HL-60/S4 treated with phorbol 12-myristate 13-acetate at 8.2 ng/mL for 4 days and 3 days (cell line): Measurements from ENCODE around the gene CEBPB.
"Not testable (repeated sequence)": the region's sequence is repeated elsewhere in the genome, so short reads cannot be mapped to it uniquely, and the experiment has no call there.

Experiments
- in situ Hi-C: fragments of 300-500 bp; cut with MboI; formaldehyde crosslinking; loops from 2 replicates; pipeline ENCODE4 v1.15.0; 2022; ENCODE audit warnings: low sequenced_read_pairs

The CEBPB gene

DNA sequence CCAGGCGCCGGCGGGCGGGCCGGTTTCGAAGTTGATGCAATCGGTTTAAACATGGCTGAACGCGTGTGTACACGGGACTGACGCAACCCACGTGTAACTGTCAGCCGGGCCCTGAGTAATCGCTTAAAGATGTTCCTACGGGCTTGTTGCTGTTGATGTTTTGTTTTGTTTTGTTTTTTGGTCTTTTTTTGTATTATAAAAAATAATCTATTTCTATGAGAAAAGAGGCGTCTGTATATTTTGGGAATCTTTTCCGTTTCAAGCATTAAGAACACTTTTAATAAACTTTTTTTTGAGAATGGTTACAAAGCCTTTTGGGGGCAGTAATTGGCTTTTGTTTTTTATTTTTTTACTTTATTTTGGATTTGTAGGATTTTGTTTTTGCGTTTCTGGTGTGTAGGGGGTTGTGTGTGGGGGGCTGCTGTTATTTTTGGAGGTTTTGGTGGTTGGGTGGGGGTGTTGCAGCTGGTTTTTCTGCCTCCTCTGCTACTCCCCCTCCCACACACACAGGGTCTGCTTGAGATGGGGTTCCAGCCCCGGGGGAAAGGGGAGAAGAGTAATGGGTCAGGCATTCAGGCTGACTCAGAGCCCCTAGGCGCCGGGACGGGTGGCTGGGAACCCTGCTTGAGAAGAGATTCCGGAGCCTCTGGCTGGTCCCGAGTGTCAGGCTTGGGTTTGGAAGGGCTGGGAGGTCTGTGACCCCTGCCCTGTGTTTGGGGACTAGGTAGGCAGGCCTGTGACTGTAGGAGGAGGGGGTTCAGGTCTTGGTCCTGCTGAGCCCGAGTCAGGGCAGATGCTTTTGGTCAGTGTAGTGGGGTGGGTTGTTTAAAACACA lies 2.0 kb downstream of the CEBPB start:
- in situ Hi-C loops: no loop called here

GRCh38 chr20:50193199-50193835 lies 2.7 kb downstream of the CEBPB start:
- in situ Hi-C loops: no loop called here

DNA sequence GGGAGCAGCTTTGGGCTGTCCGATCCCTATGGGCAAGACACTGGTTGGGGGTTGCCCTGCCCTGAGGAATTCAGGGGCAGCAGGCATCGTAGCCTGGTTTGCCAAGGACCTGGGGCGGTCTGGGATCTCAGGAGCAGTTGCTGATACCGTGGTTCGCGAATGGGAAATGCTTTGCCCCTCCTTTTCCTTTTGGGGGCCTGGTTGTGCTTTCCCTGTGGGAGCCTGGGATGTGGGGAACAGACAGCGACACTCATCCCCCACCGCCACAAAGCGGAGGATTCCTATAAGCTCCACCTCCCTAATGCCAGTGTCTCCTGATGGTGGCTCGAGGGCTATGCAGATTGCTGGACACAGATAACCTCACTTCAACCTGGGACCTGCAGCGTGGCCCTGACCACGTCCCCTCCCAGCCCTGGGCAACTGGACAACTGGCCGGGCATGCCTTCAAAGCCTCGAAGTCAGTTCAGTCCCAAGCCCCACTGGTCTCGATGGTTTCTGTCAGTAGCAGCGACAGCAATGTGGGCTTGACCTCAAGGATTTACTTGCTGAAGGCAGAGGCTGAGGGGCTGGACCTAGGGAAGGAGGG lies 3.3 kb downstream of the CEBPB start:
- in situ Hi-C loops: no loop called here

DNA sequence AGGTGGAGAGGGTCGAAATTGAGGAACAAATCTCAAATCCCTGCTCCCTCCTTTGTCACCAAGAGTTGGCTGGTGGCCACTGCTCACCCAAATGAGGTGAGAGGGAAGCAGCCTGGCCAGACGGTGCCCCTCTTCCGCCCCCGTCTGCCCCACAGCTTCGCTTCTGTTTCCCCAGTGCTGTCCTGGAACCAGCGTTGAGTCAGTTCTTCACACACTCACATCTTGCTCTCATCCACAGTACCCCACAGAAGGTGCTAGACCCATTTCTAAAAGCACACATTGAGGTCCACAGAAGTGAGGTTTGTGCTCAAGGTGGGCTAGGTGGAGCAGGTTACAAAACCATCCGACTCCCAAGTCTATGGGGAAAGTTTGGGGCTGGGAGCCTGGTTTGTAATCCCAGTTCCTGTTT lies 3.8 kb downstream of the CEBPB start:
- in situ Hi-C loops: no loop called here

GRCh38 chr20:50194831-50195523 lies 4.3 kb downstream of the CEBPB start:
- in situ Hi-C loops: no loop called here

DNA sequence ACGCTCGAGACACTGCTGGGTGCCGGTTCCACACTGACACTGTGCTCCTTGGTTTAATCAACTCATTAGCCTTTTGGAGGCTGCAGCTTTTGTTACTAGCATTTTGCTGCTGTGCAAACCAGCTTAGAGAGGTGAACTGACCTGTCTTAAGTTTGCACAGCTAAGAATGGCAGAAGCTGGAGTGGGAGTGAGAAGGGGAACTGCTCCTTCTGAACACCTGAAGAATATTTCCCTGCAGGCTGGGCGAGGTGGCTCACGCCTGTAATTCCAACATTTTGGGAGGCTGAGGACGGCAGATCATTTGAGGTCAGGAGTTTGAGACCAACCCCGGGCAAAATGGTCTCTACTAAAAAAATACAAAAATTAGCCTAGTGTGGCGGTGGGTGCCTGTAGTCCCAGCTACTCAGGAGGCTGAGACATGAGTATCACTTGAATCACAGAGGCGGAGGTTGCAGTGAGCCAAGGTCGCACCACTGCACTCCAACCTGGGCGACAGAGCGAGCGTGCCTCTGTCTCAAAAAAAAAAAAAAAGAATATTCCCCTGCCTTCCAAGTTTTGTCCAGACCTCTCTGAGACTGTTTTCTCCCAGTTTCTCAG lies 5.0 kb downstream of the CEBPB start:
- in situ Hi-C loops: no loop called here

GRCh38 chr20:50196248-50196647 lies 5.6 kb downstream of the CEBPB start:
- in situ Hi-C loops: no loop called here

GRCh38 chr20:50196896-50197295 lies 6.3 kb downstream of the CEBPB start:
- in situ Hi-C loops: no loop called here

DNA sequence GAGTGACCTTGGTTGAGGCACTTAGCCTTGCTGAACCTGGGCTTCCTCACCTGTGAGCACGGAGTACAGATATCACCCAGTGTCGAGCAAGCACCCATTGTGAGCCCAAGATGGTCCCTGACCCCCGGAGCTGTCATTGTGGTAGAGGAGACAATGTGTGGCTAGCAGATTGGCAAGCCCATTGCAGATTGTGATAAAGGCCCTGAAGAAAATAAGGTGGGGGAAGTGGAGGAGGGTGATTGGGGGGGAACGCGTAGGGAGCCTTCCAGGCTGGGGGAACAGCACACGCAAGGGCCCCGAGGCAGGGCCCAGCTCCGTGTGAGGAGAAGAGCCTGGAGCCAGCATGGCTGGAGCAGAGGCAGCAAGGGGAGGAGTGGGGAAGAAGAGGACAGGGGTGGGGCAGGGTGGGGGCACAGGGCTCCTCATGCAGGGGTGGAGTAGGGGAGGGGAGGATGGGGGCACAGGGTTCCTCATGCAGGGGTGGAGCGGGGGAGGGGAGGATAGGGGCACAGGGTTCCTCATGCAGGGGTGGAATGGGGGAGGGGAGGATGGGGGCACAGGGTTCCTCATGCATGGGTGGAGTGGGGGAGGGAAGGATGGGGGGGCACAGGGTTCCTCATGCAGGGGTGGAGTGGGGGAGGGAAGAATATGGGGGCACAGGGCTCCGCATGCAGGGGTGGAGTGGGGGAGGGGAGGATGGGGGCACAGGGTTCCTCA lies 7.0 kb downstream of the CEBPB start:
- in situ Hi-C loops: no loop called here

DNA sequence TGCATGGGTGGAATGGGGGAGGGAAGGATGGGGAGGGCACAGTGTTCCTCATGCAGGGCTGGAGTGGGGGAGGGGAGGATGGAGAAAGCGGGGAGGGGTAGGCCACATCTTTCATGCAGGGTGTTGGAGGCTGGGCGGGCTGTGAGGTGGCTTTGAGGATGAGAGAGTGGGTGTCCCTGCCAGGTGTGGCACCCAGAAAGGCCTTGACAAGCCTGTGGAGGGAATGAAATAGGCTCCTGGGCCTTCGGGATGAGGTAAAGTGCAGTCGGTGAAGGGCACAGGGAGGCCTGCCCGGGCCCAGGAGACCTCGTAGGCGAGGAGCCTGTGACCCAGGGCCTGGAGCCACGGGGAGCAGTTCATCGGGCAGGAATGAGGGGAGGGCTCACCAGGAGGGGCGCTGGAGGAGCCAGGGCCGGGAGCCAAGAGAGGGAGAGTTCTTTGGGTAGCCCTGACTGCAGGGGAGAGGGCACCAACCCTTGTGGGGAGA lies 7.6 kb downstream of the CEBPB start:
- in situ Hi-C loops: no loop called here

- in situ Hi-C loops: no loop called here
These were observed 8.1 kb downstream of the CEBPB start for GRCh38 chr20:50198716-50199115.

- in situ Hi-C loops: no loop called here
These were observed 9.1 kb downstream of the CEBPB start for GRCh38 chr20:50199703-50200102.

DNA sequence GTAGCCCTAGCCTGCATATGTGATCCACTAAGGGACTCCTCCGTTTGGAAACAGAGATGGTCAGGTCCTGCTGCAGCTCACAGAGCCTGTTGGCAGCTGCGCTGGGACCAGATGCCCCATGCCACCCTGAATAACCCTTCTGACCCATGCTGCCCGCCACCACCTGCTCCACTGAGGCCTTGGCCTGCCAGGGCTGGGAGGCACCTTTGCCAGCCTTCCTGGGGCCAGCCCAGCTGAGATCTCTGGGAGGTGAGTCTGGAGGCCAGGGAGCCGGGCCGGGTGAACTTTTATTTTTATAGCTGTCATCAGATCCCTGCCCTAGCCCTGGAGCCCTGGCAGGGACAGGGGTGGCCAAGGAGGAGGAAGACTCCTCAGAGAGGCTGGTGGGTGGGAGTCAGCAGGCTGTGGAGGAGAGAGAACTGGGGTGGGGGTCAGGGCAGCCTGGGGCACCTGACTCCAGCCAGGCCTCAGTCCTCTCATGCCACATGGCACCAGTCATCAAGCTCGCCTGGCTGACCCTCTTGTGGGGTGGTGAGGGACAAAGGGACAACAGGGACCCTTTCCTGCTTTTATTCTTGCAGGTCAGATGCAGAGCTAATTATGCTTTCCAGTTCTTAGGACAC lies 10.0 kb downstream of the CEBPB start:
- in situ Hi-C loops: no loop called here

DNA sequence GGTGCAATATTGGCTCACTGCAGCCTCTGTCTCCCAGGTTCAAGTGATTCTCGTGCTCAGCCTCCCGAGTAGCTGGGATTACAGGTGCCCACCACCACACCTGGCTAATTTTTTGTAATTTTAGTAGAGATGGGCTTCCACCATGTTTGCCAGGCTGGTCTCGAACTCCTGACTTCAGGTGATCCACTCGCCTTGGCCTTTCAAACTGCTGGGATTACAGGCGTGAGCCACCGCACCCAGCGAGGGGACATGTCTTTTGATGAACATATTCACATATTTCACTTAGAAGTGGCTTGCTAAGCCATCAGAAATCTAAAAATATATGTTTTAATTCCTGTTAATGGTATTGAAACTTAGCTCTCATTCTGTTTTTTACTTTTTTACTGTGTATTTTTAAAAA lies 11.1 kb downstream of the CEBPB start:
- in situ Hi-C loops: not testable (repeated sequence)

DNA sequence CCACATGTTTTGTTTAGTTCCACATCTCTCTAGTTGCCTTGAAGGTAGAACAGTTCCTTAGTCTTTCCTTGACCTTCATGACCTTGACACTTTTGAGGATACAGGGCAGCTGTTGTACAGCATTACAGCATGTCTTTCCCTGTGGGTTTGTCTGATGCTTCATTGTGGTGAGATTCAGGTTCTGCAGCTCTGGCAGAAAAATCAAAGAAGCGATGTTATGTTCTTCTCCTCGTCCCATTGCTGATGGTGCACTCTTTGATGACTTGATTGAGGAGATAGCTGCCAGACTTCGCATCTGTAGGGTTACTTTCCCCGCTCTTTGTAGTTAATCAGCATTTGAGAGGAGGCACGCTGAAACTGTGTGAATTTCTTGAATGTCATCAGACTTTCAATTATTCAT lies 12.0 kb downstream of the CEBPB start:
- in situ Hi-C loops: no loop called here

DNA sequence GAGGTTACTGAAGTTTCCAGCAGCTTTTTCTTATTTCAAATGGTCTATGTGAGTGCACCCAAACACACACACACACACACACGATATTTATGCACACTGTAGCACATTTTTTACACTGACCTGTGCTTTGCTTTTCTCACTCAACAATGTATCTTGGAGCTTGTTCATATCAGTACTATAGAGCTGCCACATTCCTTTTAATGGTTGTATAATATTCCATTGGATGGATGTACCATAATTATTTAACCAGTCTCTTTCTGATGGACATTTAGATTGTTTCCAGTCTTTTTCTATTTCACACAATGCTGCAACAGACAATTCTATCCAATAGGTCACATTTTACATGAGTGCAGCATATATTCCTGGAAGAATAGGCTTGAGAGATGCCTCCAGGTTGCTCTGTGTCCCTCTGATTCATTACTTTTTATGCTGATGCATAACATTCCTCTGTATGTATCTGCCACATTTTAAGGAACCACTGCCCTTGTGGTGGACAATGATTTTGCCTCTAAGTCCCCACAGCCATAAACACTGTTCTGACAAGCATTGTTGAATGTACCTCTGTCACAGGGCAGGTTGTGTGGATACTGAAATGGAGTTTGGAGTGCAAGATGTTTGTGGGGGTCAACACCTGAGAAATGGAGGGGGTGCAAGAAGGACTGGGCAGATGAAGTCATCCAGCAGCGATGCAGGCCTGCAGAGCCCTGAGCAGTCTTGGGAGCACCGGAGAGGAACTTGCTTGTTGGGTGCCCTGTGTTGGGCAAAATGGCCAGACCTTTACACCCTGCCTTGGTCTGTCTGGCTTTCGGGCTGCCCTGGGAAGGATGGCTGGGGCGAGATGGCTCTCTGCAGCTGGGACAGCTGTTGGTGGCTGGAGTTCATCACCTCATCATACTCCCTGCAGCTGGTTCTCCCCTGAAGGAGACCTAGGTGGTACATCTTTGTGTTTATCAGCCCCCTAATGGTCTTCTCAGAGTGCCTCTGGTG lies 13.6 kb downstream of the CEBPB start:
- in situ Hi-C loops: no loop called here

DNA sequence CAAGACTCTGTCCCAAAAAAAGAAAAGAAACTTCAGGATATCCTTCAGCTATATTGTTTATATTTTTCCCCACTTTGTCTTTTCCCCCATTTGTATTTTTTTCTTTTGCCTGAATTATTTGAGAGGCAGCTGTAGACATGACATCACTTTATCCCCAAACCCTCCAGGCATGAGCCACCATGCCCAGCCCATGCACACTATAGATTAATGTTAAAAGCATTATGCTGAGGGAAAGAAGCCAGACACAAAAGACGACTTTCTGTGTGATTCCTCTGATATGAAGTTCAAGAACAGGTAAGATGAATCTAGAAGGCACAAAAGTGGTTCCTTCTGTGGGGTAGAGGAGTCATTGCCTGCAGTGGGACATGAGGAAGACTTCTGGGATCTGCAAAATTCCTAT lies 16.4 kb downstream of the CEBPB start:
- in situ Hi-C loops: no loop called here

DNA sequence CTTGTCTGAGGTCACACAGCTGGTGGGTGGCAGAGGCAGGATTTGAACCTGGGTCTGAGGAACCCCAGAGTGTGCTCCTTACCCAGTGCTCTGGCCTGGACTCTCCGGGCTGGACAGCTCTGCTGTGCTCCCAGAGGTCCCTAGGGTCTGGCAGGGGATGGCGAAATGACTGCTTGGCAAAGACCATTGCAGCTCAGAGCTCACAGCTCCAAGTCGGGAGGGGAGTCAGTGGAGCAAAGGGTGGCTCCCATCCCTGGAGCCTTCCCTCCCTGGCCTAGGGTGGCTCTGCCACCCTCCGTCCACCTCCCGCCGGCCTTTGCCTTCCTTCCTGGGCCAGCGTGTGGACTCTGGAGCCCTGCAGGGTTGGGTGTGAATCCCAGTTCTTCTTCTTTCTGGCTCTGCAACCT lies 17.5 kb downstream of the CEBPB start:
- in situ Hi-C loops: no loop called here

DNA sequence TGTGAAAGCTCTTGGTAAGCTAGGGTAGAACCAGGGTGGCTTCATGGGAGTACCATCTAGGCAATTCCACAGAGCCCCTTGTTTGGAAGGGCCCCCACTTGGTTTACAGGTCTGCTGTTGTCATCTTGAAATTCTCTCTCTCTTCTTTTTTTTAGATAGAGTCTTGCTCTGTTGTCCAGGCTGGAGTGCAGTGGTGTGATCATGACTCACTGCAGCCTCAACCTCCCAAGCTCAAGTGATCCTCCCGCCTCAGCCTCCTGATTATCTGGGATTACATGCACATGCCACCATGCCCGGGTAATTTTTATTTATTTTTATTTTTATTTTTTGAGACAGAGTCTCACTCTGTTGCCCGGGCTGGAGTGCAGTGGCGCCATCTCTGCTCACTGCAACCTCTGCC lies 18.2 kb downstream of the CEBPB start:
- in situ Hi-C loops: not testable (repeated sequence)
